Measurements from ENCODE around the gene HSF2BP. TPM values are rescaled to one million over a fixed set of nuclear protein-coding genes. Genes with fewer than 3 reads are reported as not detected.
"Not testable (repeated sequence)": the region's sequence is repeated elsewhere in the genome, so short reads cannot be mapped to it uniquely, and the experiment has no call there.

The HSF2BP gene
- 5.3 and 9.1 TPM in 2 replicates for total RNA-seq (2014; rRNA removed; shearing (Covaris generic))

DNA sequence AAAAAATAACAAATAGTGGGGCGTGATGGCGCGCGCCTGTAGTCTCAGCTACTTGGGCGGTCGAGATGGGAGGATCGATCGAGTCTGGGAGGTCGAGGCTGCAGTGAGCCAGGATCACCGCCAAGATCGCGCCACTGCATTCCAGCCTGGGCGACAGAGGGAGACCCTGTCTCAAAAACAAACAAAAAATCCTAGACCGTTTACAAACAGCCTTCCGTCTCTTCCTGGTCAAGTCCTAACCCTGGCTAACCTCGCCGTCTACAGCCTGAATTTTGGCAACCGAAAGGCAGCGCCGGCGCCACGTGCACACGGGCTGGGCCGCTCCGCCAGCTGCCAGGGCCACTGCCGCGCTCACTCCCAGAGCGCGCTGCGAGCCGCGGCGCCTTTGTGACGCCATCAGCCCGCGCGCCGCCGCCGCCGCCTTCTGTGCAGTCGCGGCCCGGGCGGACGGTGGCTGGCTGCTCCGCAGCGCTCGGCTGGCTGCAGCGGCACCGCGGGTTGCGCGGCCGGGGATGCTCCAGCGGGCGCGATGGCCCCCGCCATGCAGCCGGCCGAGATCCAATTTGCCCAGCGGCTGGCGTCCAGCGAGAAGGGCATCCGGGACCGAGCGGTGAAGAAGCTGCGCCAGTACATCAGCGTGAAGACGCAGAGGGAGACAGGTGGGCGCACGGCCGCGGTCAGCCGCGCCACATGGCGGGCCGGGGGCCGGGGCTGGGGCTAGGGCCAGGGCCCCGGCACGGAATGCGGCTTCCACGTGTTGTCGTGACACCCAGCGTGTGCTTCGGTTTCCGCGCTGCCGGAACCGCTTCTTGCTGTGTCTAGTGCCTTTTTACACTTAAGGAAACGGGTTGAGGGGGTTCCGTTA lies at the start of gene HSF2BP, which contains the start of gene RRP1B:
HSF2BP (minus strand) TSS at position 353 of the 865 bp plus-strand sequence. CDS start 1,392 bp downstream, outside the sequence.
RRP1B (plus strand) TSS at position 425 of the 865 bp plus-strand sequence; CDS start at position 530, 105 bp downstream.
- in situ Hi-C loops (cut with HindIII; ENCODE audit: low sequenced_read_pairs) = no loop called here
- DNase-seq (ENCODE audit: low spot score) = peak; percentile 72

DNA sequence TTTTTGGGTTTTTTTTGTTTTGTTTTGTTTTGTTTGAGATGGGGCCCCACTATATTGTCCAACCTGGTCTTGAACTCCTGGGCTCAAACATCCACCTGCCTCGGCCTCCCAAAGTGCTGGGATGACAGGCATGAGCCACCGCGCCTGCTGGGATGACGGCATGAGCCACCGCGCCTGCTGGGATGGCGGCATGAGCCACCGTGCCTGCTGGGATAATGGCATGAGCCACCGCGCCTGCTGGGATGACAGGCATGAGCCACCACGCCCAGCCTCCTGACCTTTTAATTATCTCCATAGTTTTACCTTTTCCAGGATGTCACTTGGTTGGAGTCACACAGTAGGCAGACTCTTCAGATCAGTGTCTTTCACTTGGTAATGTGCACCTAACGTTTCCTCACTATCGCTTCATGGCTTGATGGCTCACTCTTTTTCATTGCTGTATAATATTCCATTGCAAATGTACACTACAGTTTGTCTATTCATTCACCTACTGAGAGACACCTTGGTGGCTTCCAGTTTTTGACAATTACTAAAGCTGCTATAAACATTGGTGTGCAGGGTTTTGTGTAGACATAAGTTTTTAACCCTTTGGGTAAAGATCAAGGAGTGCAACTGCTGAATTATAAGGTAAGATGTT lies 49.6 kb upstream of the HSF2BP start:
- in situ Hi-C loops (cut with HindIII; ENCODE audit: low sequenced_read_pairs) = no loop called here
- DNase-seq (ENCODE audit: low spot score) = no peak

- in situ Hi-C loops (cut with HindIII; ENCODE audit: low sequenced_read_pairs) = no loop called here
Measured at GRCh38 chr21:43707462-43707861, 48.2 kb upstream of the HSF2BP start.

GRCh38 chr21:43703035-43703880 lies 44.0 kb upstream of the HSF2BP start:
- DNase-seq (ENCODE audit: low spot score) = no peak
- in situ Hi-C loops (cut with HindIII; ENCODE audit: low sequenced_read_pairs) = no loop called here

More at GRCh38 chr21:43707462-43707861, 48.2 kb upstream of the HSF2BP start:
- DNase-seq (ENCODE audit: low spot score) = no peak

GRCh38 chr21:43702785-43703034 lies 43.4 kb upstream of the HSF2BP start:
- in situ Hi-C loops (cut with HindIII; ENCODE audit: low sequenced_read_pairs) = no loop called here
- no peak for DNase-seq (ENCODE audit: low spot score)

- DNase-seq (ENCODE audit: low spot score) = no peak
- in situ Hi-C loops (cut with HindIII; ENCODE audit: low sequenced_read_pairs) = no loop called here
Measured at GRCh38 chr21:43701936-43702784, 42.9 kb upstream of the HSF2BP start.

DNA sequence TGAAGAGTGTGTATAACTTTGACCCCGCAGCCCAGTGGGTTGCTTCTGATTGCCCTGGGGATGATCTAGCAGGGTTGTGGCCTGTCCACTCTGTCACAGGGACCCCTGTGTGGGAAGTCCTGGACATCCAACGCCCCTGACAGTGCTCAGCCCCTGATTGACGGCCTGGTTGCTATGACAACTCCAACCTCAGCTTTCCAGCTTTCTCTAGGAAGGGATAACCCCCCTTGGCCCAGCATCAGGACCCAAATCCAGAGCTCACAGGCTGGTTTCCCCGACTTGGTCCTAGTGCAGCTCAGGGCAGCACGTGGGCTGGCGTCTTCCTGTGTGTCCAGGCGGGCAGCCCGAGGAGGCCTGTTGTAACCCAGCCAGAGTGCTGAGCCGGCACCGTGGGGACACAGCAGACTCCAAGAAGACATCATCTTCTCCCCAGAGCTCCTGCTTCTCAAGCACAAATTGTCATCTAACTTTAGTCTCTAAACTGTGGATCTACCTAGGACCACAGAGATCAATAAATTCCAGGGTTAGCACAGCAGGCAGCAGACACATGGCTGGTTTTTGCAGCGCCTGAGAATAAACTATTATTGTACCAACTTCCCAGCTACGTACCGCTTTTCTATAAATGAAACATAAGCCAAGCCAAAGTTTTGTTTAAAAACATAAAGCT lies 40.8 kb upstream of the HSF2BP start:
- in situ Hi-C loops (cut with HindIII; ENCODE audit: low sequenced_read_pairs) = no loop called here
- DNase-seq (ENCODE audit: low spot score) = no peak

DNA sequence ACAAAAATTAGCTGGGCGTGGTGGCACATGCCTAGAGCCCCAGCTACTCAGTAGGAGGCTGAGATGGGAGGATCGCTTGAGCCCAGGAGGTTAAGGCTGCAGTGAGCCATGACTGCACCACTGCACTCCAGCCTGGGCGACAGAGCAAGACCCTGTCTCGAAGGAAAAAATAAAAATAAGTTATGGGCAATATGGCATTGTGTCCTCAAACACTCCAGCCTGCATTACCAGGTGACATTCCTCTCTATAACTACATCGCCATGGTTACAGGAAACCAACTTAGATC lies 40.1 kb upstream of the HSF2BP start:
- in situ Hi-C loops (cut with HindIII; ENCODE audit: low sequenced_read_pairs); DNase-seq (ENCODE audit: low spot score): not testable (repeated sequence)

- in situ Hi-C loops (cut with HindIII; ENCODE audit: low sequenced_read_pairs) = no loop called here
- no peak for DNase-seq (ENCODE audit: low spot score)
Measured at GRCh38 chr21:43697758-43698643, 38.7 kb upstream of the HSF2BP start.

- DNase-seq (ENCODE audit: low spot score) = no peak
- in situ Hi-C loops (cut with HindIII; ENCODE audit: low sequenced_read_pairs) = no loop called here
Measured at GRCh38 chr21:43696214-43696613, 36.9 kb upstream of the HSF2BP start.

GRCh38 chr21:43694437-43695079 lies 35.3 kb upstream of the HSF2BP start:
- in situ Hi-C loops (cut with HindIII; ENCODE audit: low sequenced_read_pairs) = no loop called here
- no peak for DNase-seq (ENCODE audit: low spot score)

GRCh38 chr21:43693981-43694380 lies 34.7 kb upstream of the HSF2BP start:
- in situ Hi-C loops (cut with HindIII; ENCODE audit: low sequenced_read_pairs) = no loop called here
- DNase-seq (ENCODE audit: low spot score) = no peak

- in situ Hi-C loops (cut with HindIII; ENCODE audit: low sequenced_read_pairs) = no loop called here
- DNase-seq (ENCODE audit: low spot score) = no peak
Measured at GRCh38 chr21:43692949-43693348, 33.7 kb upstream of the HSF2BP start.

- in situ Hi-C loops (cut with HindIII; ENCODE audit: low sequenced_read_pairs) = no loop called here
- DNase-seq (ENCODE audit: low spot score) = no peak
Measured at GRCh38 chr21:43691801-43692200, 32.5 kb upstream of the HSF2BP start.

- in situ Hi-C loops (cut with HindIII; ENCODE audit: low sequenced_read_pairs) = no loop called here
- no peak for DNase-seq (ENCODE audit: low spot score)
Measured at GRCh38 chr21:43691086-43691795, 32.0 kb upstream of the HSF2BP start.

- in situ Hi-C loops (cut with HindIII; ENCODE audit: low sequenced_read_pairs) = no loop called here
Measured at GRCh38 chr21:43690346-43690745, 31.1 kb upstream of the HSF2BP start.

More at GRCh38 chr21:43690346-43690745, 31.1 kb upstream of the HSF2BP start:
- no peak for DNase-seq (ENCODE audit: low spot score)
